IMR-90 (cell line): Measurements from ENCODE around the gene EIF2S2. TPM values are rescaled to one million over a fixed set of nuclear protein-coding genes. Genes with fewer than 3 reads are reported as not detected.
A peak's percentile ranks its signal among the peaks of the same experiment; 100 is the strongest.

ENCODE experiments used
- ATAC-seq: fragments of 200-7000 bp; cut with Tn5 transposase; 2 replicates; pipeline ENCODE4 v1.9.1; 2020; ENCODE audit warnings: low read depth, mild to moderate bottlenecking, moderate library complexity
- BruUV-seq: library from RNA; stranded (reverse); fragments of 400-500 nt; replicated peaks from 2 replicates; lab custom pipeline; 2021; lab: Mats Ljungman, UMichigan
- CTCF ChIA-PET: fragments of 300-600 bp; formaldehyde crosslinking; extraction: SDS; loops from one replicate; lab custom pipeline; 2021; ENCODE audit warnings: antibody characterized with exemption; lab: Yijun Ruan, JAX
- POLR2A ChIA-PET: fragments of 300-600 bp; sonication (Branson Sonifier 250); formaldehyde crosslinking; loops from one replicate; lab custom pipeline; 2022; ENCODE audit warnings: antibody characterized with exemption; ENCODE audit not compliant: unreplicated experiment; lab: Charles Lee
- DNase-seq: peaks from one replicate; pipeline ENCODE4 v3.0.0; 2013
- H2AFZ ChIP-seq: replicated peaks from 2 replicates; pipeline ENCODE3; 2013; ENCODE audit warnings: low read length, mild to moderate bottlenecking; ENCODE audit not compliant: poor library complexity
- H2AK5ac ChIP-seq: 2 replicates; pipeline ENCODE4 v1.6.1; 2013; ENCODE audit warnings: low read depth, low read length, inconsistent platforms
- H2AK9ac ChIP-seq: replicated peaks from 2 replicates; pipeline ENCODE3; 2013; ENCODE audit warnings: mild to moderate bottlenecking, low read depth, low read length, moderate library complexity; ENCODE audit not compliant: poor library complexity
- H2BK120ac ChIP-seq: 2 replicates; pipeline ENCODE4 v1.6.1; 2013; ENCODE audit warnings: low read depth, low read length, inconsistent platforms
- H2BK15ac ChIP-seq: 3 replicates; pipeline ENCODE4 v1.6.1; 2013; ENCODE audit warnings: low read depth, low read length, inconsistent platforms
- H2BK20ac ChIP-seq: 2 replicates; pipeline ENCODE4 v1.6.1; 2013; ENCODE audit warnings: low read depth, mild to moderate bottlenecking, inconsistent platforms, low read length, moderate library complexity
- H2BK5ac ChIP-seq: 2 replicates; pipeline ENCODE4 v1.6.1; 2013; ENCODE audit warnings: mild to moderate bottlenecking, low read depth, low read length, inconsistent platforms; ENCODE audit not compliant: poor library complexity, severe bottlenecking
- H3K14ac ChIP-seq: replicated peaks from 2 replicates; pipeline ENCODE4 v1.6.1; 2013; ENCODE audit warnings: low read depth, low read length, inconsistent platforms
- H3K18ac ChIP-seq: 2 replicates; pipeline ENCODE4 v1.6.1; 2013; ENCODE audit warnings: low read depth, low read length, control low read depth
- H3K23ac ChIP-seq: 2 replicates; pipeline ENCODE4 v1.6.1; 2013; ENCODE audit warnings: low read depth, low read length, inconsistent platforms
- H3K27ac ChIP-seq: 2 replicates; pipeline ENCODE4 v1.5.1; 2013; ENCODE audit warnings: mild to moderate bottlenecking, control low read depth, low read length; ENCODE audit not compliant: insufficient read depth
- H3K27me3 ChIP-seq: 2 replicates; pipeline ENCODE4 v1.6.1; 2013; ENCODE audit warnings: low read length; ENCODE audit not compliant: control insufficient read depth, insufficient read depth
- H3K36me3 ChIP-seq: 2 replicates; pipeline ENCODE4 v1.6.1; 2013; ENCODE audit warnings: low read length, mixed read lengths; ENCODE audit not compliant: control insufficient read depth, insufficient read depth
- H3K4ac ChIP-seq: 2 replicates; pipeline ENCODE4 v1.6.1; 2013; ENCODE audit warnings: low read depth, low read length, inconsistent platforms
- H3K4me1 ChIP-seq: 2 replicates; pipeline ENCODE4 v1.6.1; 2013; ENCODE audit warnings: low read length, mixed read lengths; ENCODE audit not compliant: control insufficient read depth, insufficient read depth
- H3K4me2 ChIP-seq: 2 replicates; pipeline ENCODE4 v1.6.1; 2013; ENCODE audit warnings: low read depth, mild to moderate bottlenecking, control low read depth, low read length, moderate library complexity
- H3K4me3 ChIP-seq: 2 replicates; pipeline ENCODE4 v1.5.1; 2013; ENCODE audit warnings: low read depth, mild to moderate bottlenecking, control low read depth, low read length, moderate library complexity; ENCODE audit not compliant: insufficient read depth
- H3K56ac ChIP-seq: 2 replicates; pipeline ENCODE4 v1.6.1; 2013; ENCODE audit warnings: low read length, inconsistent platforms; ENCODE audit not compliant: insufficient read depth; ENCODE audit errors: extremely low read depth
- H3K79me1 ChIP-seq, 2 experiments: 2 replicates each; pipeline ENCODE4 v1.6.1; 2013; ENCODE audit warnings: low read length in 2 of 2, inconsistent platforms in 1 of 2, low read depth in 1 of 2
- H3K9ac ChIP-seq: 2 replicates; pipeline ENCODE4 v1.6.1; 2013; ENCODE audit warnings: low read depth, low read length, control low read depth
- H3K9me1 ChIP-seq: 2 replicates; pipeline ENCODE4 v1.6.1; 2013; ENCODE audit warnings: low read length, inconsistent platforms; ENCODE audit not compliant: insufficient read depth
- H3K9me3 ChIP-seq: 2 replicates; pipeline ENCODE4 v1.6.1; 2013; ENCODE audit warnings: low read length; ENCODE audit not compliant: control insufficient read depth, insufficient read depth
- H4K20me1 ChIP-seq: 2 replicates; pipeline ENCODE4 v1.6.1; 2013; ENCODE audit warnings: low read length, inconsistent platforms; ENCODE audit not compliant: insufficient read depth
- H4K5ac ChIP-seq: 2 replicates; pipeline ENCODE4 v1.6.1; 2013; ENCODE audit warnings: mild to moderate bottlenecking, low read depth, low read length, control low read depth
- H4K8ac ChIP-seq, 2 experiments: 2 replicates each; pipeline ENCODE4 v1.6.1; 2013; ENCODE audit warnings: low read depth in 2 of 2, low read length in 2 of 2, control low read depth in 1 of 2, inconsistent platforms in 1 of 2
- H4K91ac ChIP-seq: 2 replicates; pipeline ENCODE4 v1.6.1; 2013; ENCODE audit warnings: low read depth, low read length, inconsistent platforms; ENCODE audit not compliant: insufficient read depth
- MAFK ChIP-seq: IDR thresholded peaks from 2 replicates; pipeline ENCODE4 v1.6.1; 2012; ENCODE audit warnings: low read depth, low read length, improper control_type of control experiment
- RAD21 ChIP-seq: IDR thresholded peaks from 2 replicates; pipeline ENCODE4 v1.6.1; 2012; ENCODE audit warnings: low read length, improper control_type of control experiment
- WGBS, 2 experiments: methylation state at CpG; one replicate each; pipeline versions ENCODE4 v1.1.5 to v1.1.7; 2013; ENCODE audit warnings: missing lambda C conversion rate in 2 of 2; ENCODE audit not compliant: insufficient read length in 1 of 2; ENCODE audit errors: extremely low coverage in 2 of 2; 5-methylcytosine and 5-hydroxymethylcytosine counted together
- dilution Hi-C: fragments of 300-500 bp; cut with HindIII; formaldehyde crosslinking; loops from one replicate; pipeline ENCODE4 v1.14.3; 2018; ENCODE audit warnings: low sequenced_read_pairs; ENCODE audit not compliant: unreplicated experiment
- in situ Hi-C: fragments of 300-500 bp; cut with MboI; formaldehyde crosslinking; loops from 3 replicates; pipeline ENCODE4 v1.14.3; 2019; ENCODE audit warnings: low sequenced_read_pairs, inconsistent platforms, mixed read lengths
- intact Hi-C: fragments of 100-400 bp; cut with micrococcal nuclease; formaldehyde crosslinking; loops from 2 replicates; pipeline ENCODE4 v1.10.0; 2022
- polyA plus RNA-seq, 3 experiments: library from polyadenylated mRNA; depleted of rRNA; stranded (reverse); fragments of >200 nt; gene quantifications; 2 replicates each; pipeline ENCODE4 v1.2.3, GENCODE V29; 2012; ENCODE audit warnings: low replicate concordance in 1 of 3
- total RNA-seq: library from RNA; depleted of rRNA; stranded (reverse); fragments of >200 nt; gene quantifications from 2 replicates; pipeline ENCODE4 v1.2.3, GENCODE V29; 2012

The EIF2S2 gene
- total and polyA plus RNA-seq, 2 of the 4 experiments (the other 2 are of a cell fraction), result 61.7 to 66.9 TPM

- Histone ChIP-seq H2BK20ac (no peak overlapping the region), H2AFZ (no peak overlapping the region), H3K9me1 (peaks cover 29% of the 10 kb centered on the region), H3K4me2 (no peak overlapping the region), H2BK15ac (no peak overlapping the region), H4K8ac (no peak overlapping the region), H3K4me1 (peaks cover 17% of the 10 kb centered on the region), H4K20me1 (peaks cover 92% of the 10 kb centered on the region), H4K91ac (no peak overlapping the region), H2AK9ac (no peak overlapping the region), H3K18ac (no peak overlapping the region), H3K56ac (no peak overlapping the region), H3K9ac (no peak overlapping the region), H2BK5ac (no peak overlapping the region), H3K9me3 (no peaks in the 10 kb centered on the region), H2AK5ac (no peak overlapping the region), H4K5ac (no peak overlapping the region), H3K23ac (no peak overlapping the region), H3K4me3 (no peak overlapping the region), H3K79me1 (peaks cover 58 to 93% of the 10 kb centered on the region in 2 experiments), H3K27ac (no peak overlapping the region), H3K14ac (no peak overlapping the region), H3K36me3 (peaks cover 8% of the 10 kb centered on the region; the same call in 1 of the 2 replicates), H3K27me3 (no peaks in the 10 kb centered on the region), H3K4ac (no peak overlapping the region), H2BK120ac (no peak overlapping the region)
- no peak for ATAC-seq
- in situ Hi-C loops, result no loop called here
- CTCF ChIA-PET, result no interaction called here
- WGBS, 2 experiments, result 97% methylated on average over 4 of the region's 7 CpGs; no CpG with 5 or more reads in 1 of the 2 experiments
- TF ChIP-seq MAFK (0 out of 2 replicates have a peak, but pooled peaks have one; percentile 19), RAD21 (no peak)
- intact Hi-C loops, result no loop called here
- DNase-seq, result no peak
- no TSS peak for BruUV-seq
- POLR2A ChIA-PET, result no interaction called here
- dilution Hi-C loops, result no loop called here
Observed at GRCh38 chr20:34047010-34047687, 64.9 kb downstream of the EIF2S2 start.
